ENCODE measurements around the gene EXD3. TPM values are rescaled to one million over a fixed set of nuclear protein-coding genes. Genes with fewer than 3 reads are reported as not detected.
A peak's percentile ranks its signal among the peaks of the same experiment; 100 is the strongest.
"Not testable (repeated sequence)": the region's sequence is repeated elsewhere in the genome, so short reads cannot be mapped to it uniquely, and the experiment has no call there.

EXD3 gene
- polyA plus RNA-seq, 1 donor from 2014 or later = 5.6 TPM

- Mint-ChIP-seq H3K4me3 (no peak overlapping the region), H3K27me3 (no peaks in the 10 kb centered on the region), H3K4me1 (no peaks in the 10 kb centered on the region), H3K9me3 (peaks cover 2 to 8% (median 7%) of the 10 kb centered on the region in 3 donors), H3K36me3 (no peaks in the 10 kb centered on the region), H3K27ac (no peak overlapping the region)
Observed at GRCh38 chr9:137341227-137341626, 81.7 kb downstream of the EXD3 start.

GRCh38 chr9:137339908-137340462 is 83.0 kb downstream of the EXD3 start:
- H3K36me3 Mint-ChIP-seq, H3K9me3 Mint-ChIP-seq, H3K27me3 Mint-ChIP-seq, H3K4me3 Mint-ChIP-seq, H3K27ac Mint-ChIP-seq, H3K4me1 Mint-ChIP-seq: not testable (repeated sequence)

DNA sequence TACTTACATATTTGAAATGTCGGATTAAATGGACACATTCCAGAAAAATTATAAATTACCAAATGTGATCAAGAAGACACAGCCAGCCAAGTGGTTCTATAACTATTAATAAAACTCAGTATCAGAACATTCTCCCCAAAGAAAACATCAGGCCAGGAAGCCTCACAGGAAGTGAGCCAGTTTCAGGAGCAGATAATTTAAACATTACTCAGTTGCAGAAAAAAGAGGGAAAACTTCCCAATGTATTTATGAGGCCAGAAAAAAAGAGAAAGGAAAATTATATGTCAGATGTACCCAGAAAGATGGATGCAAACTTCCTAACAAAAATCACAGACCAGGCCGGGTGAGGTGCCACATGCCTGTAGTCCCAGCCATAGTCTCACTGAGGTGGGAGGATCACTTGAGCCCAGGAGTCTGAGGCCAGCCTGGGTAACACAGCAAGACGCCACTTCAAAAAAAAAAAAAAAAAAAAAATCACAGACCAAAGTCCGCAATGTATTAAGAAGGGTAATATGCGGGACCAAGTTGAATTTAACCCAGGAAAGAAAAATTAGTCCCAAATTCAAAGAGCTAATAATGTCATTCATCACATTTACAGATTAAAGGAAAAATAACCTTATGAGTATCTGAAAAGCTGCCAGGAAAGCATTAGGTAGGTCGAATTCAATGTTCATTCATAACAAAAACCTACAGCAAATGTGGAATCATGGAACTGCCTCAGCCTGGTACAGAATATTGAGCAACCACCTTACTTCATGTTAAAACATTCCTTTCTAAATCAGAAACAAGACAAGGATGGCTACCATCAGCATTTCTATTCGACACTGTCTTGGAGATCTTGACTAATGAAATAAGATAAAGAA is 83.7 kb downstream of the EXD3 start:
- no peak overlapping the region for H3K4me3 Mint-ChIP-seq
- H3K9me3 Mint-ChIP-seq = peaks cover 2 to 10% (median 7%) of the 10 kb centered on the region in 3 donors

DNA sequence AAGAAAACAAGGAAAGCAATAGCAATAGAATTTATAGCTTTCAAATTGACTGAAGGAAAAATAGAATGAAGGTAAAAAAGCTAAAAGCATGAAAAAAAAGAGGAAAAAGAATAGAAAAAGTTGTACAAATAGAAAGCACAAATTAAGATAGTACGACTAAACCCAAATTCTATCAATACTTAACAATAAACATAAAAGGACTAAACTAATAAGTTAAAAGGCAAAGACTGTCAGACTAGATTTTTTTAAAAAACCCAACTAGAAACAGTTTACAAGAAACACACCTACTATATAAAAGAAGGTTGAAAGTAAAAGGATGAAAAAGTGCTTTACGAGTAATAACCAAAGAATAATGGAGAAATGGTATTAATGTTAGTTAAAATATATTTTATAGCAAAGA is 86.2 kb downstream of the EXD3 start:
- Mint-ChIP-seq H3K4me1 (peaks cover 0 to 5% (median 4%) of the 10 kb centered on the region in 3 donors), H3K4me3 (no peak overlapping the region), H3K36me3 (peaks cover 4% of the 10 kb centered on the region), H3K27ac (no peak overlapping the region), H3K27me3 (peaks cover 5% of the 10 kb centered on the region), H3K9me3 (peaks cover 4 to 10% (median 7%) of the 10 kb centered on the region in 3 donors)

More for the DNA sequence above, 83.7 kb downstream of the EXD3 start:
- no peak overlapping the region for H3K27ac Mint-ChIP-seq
- peaks cover 3% of the 10 kb centered on the region for H3K36me3 Mint-ChIP-seq
- peaks cover 1% of the 10 kb centered on the region for H3K27me3 Mint-ChIP-seq
- H3K4me1 Mint-ChIP-seq = peaks cover 0 to 5% (median 4%) of the 10 kb centered on the region in 3 donors

DNA sequence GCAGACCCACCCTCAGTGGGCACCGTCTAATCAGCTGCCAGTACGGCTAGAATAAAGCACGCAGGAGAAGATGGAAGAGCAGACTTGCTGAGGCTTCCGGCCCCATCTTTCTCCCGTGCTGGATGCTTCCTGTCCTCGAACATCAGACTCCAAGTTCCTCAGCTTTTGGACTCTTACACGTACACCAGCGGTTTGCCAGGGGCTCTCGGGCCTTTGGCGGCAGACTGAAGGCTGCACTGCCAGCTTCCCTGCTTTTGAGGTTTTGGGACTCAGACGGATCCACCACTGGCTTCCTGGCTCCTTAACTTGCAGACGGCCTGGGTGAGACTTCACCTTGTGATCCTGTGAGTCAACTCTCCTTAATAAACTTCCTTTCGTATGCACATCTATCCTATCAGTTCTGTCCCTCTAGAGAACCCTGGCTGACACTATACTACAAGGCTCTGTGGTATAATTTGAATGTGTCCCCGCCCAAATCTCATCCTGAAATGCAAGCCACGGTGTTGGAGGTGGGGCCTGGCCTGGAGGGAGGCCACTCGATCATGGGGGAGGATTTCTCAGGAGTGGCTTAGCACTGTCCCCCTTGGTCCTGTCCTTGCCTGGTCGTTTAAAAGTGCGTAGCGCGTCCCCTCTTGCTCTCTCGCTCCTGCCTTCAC is 89.8 kb downstream of the EXD3 start:
- peaks cover 4% of the 10 kb centered on the region for H3K36me3 Mint-ChIP-seq

GRCh38 chr9:137331929-137332328 is 91.0 kb downstream of the EXD3 start:
- Mint-ChIP-seq H3K27me3 (peaks cover 15% of the 10 kb centered on the region), H3K4me3 (no peak overlapping the region), H3K4me1 (peaks cover under 1 to 8% (median 4%) of the 10 kb centered on the region in 3 donors), H3K36me3 (peaks cover 4% of the 10 kb centered on the region), H3K27ac (no peak overlapping the region), H3K9me3 (peaks cover 2 to 15% (median 4%) of the 10 kb centered on the region in 3 donors)

More for the DNA sequence above, 89.8 kb downstream of the EXD3 start:
- Mint-ChIP-seq H3K27me3 (peaks cover 5% of the 10 kb centered on the region), H3K27ac (peak overlapping the region in 1 of 3 donors; percentile 5), H3K4me1 (peaks cover 0 to 5% (median 4%) of the 10 kb centered on the region in 3 donors), H3K9me3 (peaks cover 4 to 12% (median 7%) of the 10 kb centered on the region in 3 donors), H3K4me3 (peak overlapping the region in 1 of 4 donors; percentile 12)

- Mint-ChIP-seq H3K27ac (peak overlapping the region in 1 of 3 donors; percentile 14), H3K27me3 (peaks cover 18% of the 10 kb centered on the region), H3K36me3 (peaks cover 4% of the 10 kb centered on the region), H3K9me3 (peaks cover 2 to 11% (median 3%) of the 10 kb centered on the region in 3 donors), H3K4me3 (no peak overlapping the region), H3K4me1 (peaks cover 6 to 18% (median 11%) of the 10 kb centered on the region in 3 donors)
Observed at GRCh38 chr9:137330689-137331088, 92.3 kb downstream of the EXD3 start.

DNA sequence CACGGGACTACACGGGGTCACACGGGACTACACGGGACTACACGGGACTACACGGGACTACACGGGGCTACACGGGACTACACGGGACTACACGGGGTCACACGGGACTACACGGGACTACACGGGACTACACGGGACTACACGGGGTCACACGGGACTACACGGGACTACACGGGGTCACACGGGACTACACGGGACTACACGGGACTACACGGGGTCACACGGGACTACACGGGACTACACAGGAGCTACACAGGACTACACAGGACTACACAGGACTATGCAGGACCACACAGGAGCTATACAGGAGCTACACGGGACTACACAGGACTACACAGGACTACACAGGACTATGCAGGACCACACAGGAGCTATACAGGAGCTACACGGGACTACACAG is 93.4 kb downstream of the EXD3 start:
- H3K27ac Mint-ChIP-seq, H3K36me3 Mint-ChIP-seq, H3K4me3 Mint-ChIP-seq: not testable (repeated sequence)
- H3K9me3 Mint-ChIP-seq = peaks cover 2 to 11% (median 3%) of the 10 kb centered on the region in 3 donors
- H3K4me1 Mint-ChIP-seq = peaks cover 6 to 14% (median 10%) of the 10 kb centered on the region in 3 donors
- peaks cover 16% of the 10 kb centered on the region for H3K27me3 Mint-ChIP-seq

DNA sequence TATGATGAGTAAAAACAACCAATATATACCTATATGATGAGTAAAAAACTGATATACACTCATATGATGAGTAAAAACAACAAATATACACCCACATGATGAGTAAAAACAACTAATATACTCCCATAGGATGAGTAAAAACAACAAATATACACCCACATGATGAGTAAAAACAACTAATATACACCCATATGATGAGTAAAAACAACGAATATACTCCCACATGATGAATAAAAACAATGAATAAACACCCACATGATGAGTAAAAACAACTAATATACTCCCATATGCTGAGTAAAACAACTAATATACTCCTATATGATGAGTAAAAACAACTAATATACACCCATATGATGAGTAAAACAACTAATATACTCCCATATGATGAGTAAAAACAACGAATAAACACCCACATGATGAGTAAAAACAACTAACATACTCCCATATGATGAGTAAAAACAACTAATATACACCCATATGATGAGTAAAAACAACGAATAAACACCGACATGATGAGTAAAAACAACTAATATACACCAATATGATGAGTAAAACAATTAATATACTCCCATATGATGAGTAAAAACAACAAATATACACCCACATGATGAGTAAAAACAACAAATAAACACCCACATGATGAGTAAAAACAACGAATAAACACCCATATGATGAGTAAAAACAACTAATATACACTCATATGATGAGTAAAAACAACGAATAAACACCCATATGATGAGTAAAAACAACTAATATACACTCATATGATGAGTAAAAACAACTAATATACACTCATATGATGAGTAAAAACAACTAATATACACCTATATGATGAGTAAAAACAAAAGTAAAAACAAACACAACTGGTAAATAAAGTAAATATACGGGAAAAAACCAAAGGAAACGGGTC is 95.1 kb downstream of the EXD3 start:
- Mint-ChIP-seq H3K27ac (peak overlapping the region in 2 of 3 donors; percentile 49 to 76), H3K4me1 (peaks cover 6 to 13% (median 10%) of the 10 kb centered on the region in 3 donors), H3K27me3 (peaks cover 12% of the 10 kb centered on the region), H3K4me3 (peak overlapping the region in 1 of 4 donors; percentile 60), H3K9me3 (peaks cover 2 to 11% (median 3%) of the 10 kb centered on the region in 3 donors)
- H3K36me3 Mint-ChIP-seq = not testable (repeated sequence)

GRCh38 chr9:137326445-137327065 is 96.4 kb downstream of the EXD3 start:
- no peaks in the 10 kb centered on the region for H3K36me3 Mint-ChIP-seq
- peak overlapping the region; percentile 73 to 90 (median 82) for H3K4me3 Mint-ChIP-seq
- peaks cover 6 to 13% (median 10%) of the 10 kb centered on the region in 3 donors for H3K4me1 Mint-ChIP-seq
- H3K27ac Mint-ChIP-seq = peak overlapping the region; percentile 70 to 97 (median 89)
- H3K27me3 Mint-ChIP-seq = peaks cover 12% of the 10 kb centered on the region
- H3K9me3 Mint-ChIP-seq = peaks cover 0 to 11% (median 3%) of the 10 kb centered on the region in 3 donors

DNA sequence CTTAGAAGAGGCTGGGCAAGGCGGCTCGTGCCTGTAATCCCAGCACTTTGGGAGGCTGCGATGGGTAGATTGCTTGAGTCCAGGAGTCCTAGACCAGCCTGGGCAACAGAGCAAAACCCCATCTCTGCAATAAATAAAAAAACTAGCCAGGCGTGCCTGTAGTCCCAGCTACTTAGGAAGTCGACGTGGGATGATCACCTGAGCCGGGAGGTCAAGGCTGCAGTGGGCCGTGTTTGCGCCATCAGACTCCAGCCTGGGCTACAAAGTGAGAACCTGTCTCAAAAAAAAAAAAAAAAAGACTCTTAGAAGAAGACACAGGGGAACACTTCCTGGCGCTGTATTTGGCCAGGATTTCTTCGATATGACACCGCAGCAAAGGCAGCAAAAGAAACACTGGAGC is 97.2 kb downstream of the EXD3 start:
- peak overlapping the region in 1 of 4 donors; percentile 34 for H3K4me3 Mint-ChIP-seq
- H3K36me3 Mint-ChIP-seq = no peaks in the 10 kb centered on the region
- peaks cover 0 to 11% (median 3%) of the 10 kb centered on the region in 3 donors for H3K9me3 Mint-ChIP-seq
- peaks cover 6 to 13% (median 10%) of the 10 kb centered on the region in 3 donors for H3K4me1 Mint-ChIP-seq
- H3K27ac Mint-ChIP-seq = peak overlapping the region; percentile 39 to 89 (median 70)
- peaks cover 12% of the 10 kb centered on the region for H3K27me3 Mint-ChIP-seq

DNA sequence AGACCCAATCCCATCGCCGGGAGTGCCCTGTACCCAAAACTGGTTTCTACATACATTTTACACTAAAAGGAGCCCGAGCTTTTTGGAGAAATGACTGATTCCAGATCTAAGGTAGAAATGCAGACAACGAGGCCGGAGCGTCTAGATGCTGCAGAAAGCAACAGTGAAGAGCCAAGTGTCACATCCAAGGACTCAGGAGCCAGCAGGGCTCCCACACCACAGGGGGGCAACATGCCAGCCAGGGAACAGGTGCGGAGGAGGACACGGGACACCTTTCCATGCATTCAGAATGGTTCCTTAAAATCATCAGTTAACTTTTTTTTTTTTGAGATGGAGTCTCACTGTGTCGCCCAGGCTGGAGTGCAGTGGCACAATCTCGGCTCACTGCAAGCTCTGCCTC is 97.8 kb downstream of the EXD3 start:
- Mint-ChIP-seq H3K4me1 (peaks cover 6 to 16% (median 13%) of the 10 kb centered on the region in 3 donors), H3K36me3 (no peaks in the 10 kb centered on the region), H3K27ac (peak overlapping the region in 1 of 3 donors; percentile 47), H3K27me3 (peaks cover 12% of the 10 kb centered on the region), H3K4me3 (peak overlapping the region in 2 of 4 donors; percentile 56 to 80), H3K9me3 (peaks cover 0 to 11% (median 3%) of the 10 kb centered on the region in 3 donors)

DNA sequence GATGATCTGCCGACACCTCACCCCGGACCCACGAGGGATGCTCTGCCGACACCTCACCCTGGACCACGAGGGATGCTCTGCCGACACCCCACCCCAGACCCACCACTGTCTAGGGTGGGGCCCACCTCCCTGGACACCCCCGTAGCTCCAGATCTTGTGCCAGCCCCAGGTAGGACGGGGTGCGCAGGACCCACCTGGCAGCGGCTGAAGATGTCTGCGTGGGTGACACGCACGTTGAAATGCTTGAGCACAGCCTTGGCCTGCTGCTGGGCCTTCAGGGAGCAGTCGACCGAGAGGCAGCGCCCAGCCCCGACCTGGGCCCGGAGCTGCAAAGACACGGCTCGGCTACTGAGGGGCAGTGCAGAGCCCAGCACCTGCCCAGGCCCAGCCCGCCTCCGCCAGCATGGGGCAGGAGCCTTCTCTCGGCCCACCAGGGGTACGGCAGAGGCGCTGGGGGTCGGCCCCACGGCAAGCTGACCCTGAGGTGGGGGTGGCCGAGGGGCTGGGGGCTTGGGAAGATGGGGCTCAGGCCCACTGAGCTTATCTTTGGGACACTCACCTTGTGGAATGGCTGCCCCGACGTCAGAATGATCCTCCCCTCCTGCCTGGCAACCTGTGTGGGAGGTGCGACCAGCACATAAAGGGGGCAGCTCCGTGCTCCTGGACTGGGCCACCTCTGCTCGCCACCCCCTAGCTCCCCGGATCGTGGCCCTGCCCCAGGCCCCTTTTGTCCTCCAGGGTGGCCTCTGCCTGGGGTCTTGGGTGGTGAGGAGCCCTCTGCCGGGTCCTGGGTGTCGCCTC is 99.2 kb downstream of the EXD3 start:
- H3K36me3 Mint-ChIP-seq = no peaks in the 10 kb centered on the region
- peaks cover 0 to 11% (median 3%) of the 10 kb centered on the region in 3 donors for H3K9me3 Mint-ChIP-seq
- H3K4me1 Mint-ChIP-seq = peaks cover 6 to 16% (median 13%) of the 10 kb centered on the region in 3 donors
- peaks cover 12% of the 10 kb centered on the region for H3K27me3 Mint-ChIP-seq
- H3K27ac Mint-ChIP-seq = no peak overlapping the region
- no peak overlapping the region for H3K4me3 Mint-ChIP-seq

Data from IgD-negative memory B cell (primary cell).